ENCODE measurements around the gene CCT6A.
"Not testable (repeated sequence)": the region's sequence is repeated elsewhere in the genome, so short reads cannot be mapped to it uniquely, and the experiment has no call there.

Gene CCT6A

DNA sequence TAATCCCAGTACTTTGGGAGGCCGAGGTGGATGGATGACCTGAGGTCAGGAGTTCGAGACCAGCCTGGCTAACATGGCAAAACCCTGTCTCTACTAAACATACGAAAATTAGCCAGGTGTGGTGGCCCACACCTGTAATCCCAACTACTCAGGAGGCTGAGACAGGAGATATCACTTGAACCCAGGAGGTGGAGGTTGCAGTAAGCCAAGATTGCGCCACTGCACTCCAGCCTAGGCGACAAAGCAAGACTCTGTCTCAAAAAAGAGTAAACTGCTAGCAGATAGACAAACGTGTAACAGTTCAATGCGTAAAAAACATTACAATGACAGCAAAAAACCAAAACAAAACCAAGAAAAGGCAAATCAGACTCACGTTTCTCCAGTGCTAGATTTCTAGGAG lies 20.0 kb upstream of the CCT6A start:
- not testable (repeated sequence) for H3K27me3 ChIP-seq (ENCODE audit: insufficient read depth, low read length, poor library complexity); H3K79me2 ChIP-seq (ENCODE audit: control insufficient read depth, insufficient read depth, low read length); H3K9ac ChIP-seq (ENCODE audit: low read length); H2AK5ac ChIP-seq (ENCODE audit: low read length); H3K4me3 ChIP-seq (ENCODE audit: low read length); H2BK120ac ChIP-seq (ENCODE audit: low read depth, low read length); H3K36me3 ChIP-seq (ENCODE audit: control insufficient read depth, insufficient read depth, low read length); H3K23ac ChIP-seq (ENCODE audit: low read length); H2BK15ac ChIP-seq (replicated peaks; ENCODE audit: low read depth); H3K4ac ChIP-seq (ENCODE audit: low read depth, low read length); H2BK5ac ChIP-seq (ENCODE audit: low read length); H3K4me1 ChIP-seq (ENCODE audit: control insufficient read depth, low read depth, low read length); H4K8ac ChIP-seq (ENCODE audit: low read depth, low read length); H3K27ac ChIP-seq (ENCODE audit: low read depth, low read length); H3K79me1 ChIP-seq (ENCODE audit: low read length); DNase-seq; H4K5ac ChIP-seq (ENCODE audit: low read length); H3K18ac ChIP-seq (ENCODE audit: low read length)
- Histone ChIP-seq H3K4me2 (ENCODE audit: low read length) (peak overlapping the region; percentile 8), H3K56ac (ENCODE audit: low read length) (peak overlapping the region; percentile 34)
- WGBS (ENCODE audit: extremely low coverage, insufficient coverage, low lambda C conversion rate), result no CpG with 5 or more reads among the region's 8 CpGs

DNA sequence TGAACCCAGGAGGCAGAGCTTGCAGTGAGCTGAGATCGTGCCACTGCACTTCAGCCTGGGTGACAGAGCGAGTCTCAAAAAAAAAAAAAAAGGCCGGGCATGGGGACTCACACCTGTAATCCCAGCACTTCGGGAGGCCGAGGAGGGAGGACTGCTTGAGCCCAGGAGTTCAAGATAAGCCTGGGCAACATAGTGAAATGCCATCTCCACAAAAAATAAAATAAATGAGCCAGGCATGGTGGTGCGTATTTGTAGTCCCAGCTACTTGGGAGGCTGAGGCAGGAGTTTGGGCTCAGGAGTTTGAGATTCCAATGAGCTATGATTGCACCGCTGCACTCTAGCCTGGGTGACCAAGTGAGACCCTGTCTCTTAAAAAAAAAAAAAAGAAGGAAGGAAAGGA lies 19.0 kb upstream of the CCT6A start:
- not testable (repeated sequence) for DNase-seq; H3K4me3 ChIP-seq (ENCODE audit: low read length)
- no CpG with 5 or more reads among the region's 7 CpGs for WGBS (ENCODE audit: extremely low coverage, insufficient coverage, low lambda C conversion rate)

DNA sequence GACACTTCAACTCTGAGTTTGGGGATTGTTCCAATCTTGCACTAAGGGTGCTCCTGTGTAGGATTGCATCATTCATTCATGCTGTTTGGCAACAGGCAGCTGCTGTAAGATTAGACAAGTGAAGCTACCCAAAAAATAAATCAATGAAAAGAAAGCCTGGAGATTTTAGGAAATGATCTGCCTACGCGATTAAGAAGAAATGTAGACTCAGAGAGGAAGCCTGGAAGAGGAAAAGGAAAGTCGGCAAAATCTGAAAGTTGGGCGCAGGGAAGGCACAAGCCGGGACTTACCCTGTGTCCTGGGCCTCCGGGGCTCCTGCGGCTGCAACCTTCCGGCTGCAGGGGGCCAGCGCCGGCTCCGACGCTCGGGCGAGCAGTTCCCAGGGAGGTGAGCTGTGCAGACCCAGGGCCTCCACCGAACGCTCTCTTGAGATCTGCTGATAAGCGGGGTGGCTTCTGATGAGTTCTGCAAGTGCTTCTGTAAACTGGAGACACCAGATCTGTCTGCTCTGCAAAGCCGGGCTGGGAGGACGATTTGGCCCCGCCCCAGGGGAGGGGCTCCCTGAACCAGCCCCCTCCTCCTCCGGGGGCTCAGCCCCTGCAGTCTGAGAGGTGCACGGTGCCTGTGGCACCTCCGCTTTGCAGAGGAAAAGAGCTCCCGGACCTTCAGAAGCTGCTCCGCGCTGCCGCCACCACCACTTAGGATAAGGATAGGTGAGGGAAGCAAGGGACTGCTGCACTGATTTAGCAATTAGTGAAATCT lies 17.7 kb upstream of the CCT6A start:
- H3K79me1 ChIP-seq (ENCODE audit: low read length), result peaks cover 4% of the 10 kb centered on the region
- H3K4me3 ChIP-seq (ENCODE audit: low read length), result peak overlapping the region; percentile 38
- H3K4me1 ChIP-seq (ENCODE audit: control insufficient read depth, low read depth, low read length), result no peaks in the 10 kb centered on the region
- H3K27ac ChIP-seq (ENCODE audit: low read depth, low read length), result peak overlapping the region; percentile 88
- peak overlapping the region; percentile 81 for H3K56ac ChIP-seq (ENCODE audit: low read length)
- WGBS (ENCODE audit: extremely low coverage, insufficient coverage, low lambda C conversion rate), result no CpG with 5 or more reads among the region's 27 CpGs
- H2BK5ac ChIP-seq (ENCODE audit: low read length), result no peak overlapping the region
- H3K4ac ChIP-seq (ENCODE audit: low read depth, low read length), result no peak overlapping the region
- no peak overlapping the region for H2BK15ac ChIP-seq (replicated peaks; ENCODE audit: low read depth)
- no peak overlapping the region for H4K8ac ChIP-seq (ENCODE audit: low read depth, low read length)
- H3K36me3 ChIP-seq (ENCODE audit: control insufficient read depth, insufficient read depth, low read length), result peaks cover 2% of the 10 kb centered on the region
- peak; percentile 98 for DNase-seq
- H3K79me2 ChIP-seq (ENCODE audit: control insufficient read depth, insufficient read depth, low read length), result peaks cover 6% of the 10 kb centered on the region
- no peaks in the 10 kb centered on the region for H3K27me3 ChIP-seq (ENCODE audit: insufficient read depth, low read length, poor library complexity)
- no peak overlapping the region for H3K23ac ChIP-seq (ENCODE audit: low read length)
- H3K9ac ChIP-seq (ENCODE audit: low read length), result peak overlapping the region; percentile 68
- H4K5ac ChIP-seq (ENCODE audit: low read length), result no peak overlapping the region
- no peak overlapping the region for H2AK5ac ChIP-seq (ENCODE audit: low read length)
- peak overlapping the region; percentile 85 for H3K18ac ChIP-seq (ENCODE audit: low read length)
- H2BK120ac ChIP-seq (ENCODE audit: low read depth, low read length), result no peak overlapping the region
- peak overlapping the region; percentile 56 for H3K4me2 ChIP-seq (ENCODE audit: low read length)

More for the DNA sequence above, 19.0 kb upstream of the CCT6A start:
- H3K9ac ChIP-seq (ENCODE audit: low read length); H3K79me2 ChIP-seq (ENCODE audit: control insufficient read depth, insufficient read depth, low read length); H3K23ac ChIP-seq (ENCODE audit: low read length); H3K56ac ChIP-seq (ENCODE audit: low read length); H2AK5ac ChIP-seq (ENCODE audit: low read length); H3K4me2 ChIP-seq (ENCODE audit: low read length); H2BK120ac ChIP-seq (ENCODE audit: low read depth, low read length); H3K27ac ChIP-seq (ENCODE audit: low read depth, low read length); H3K79me1 ChIP-seq (ENCODE audit: low read length); H3K4ac ChIP-seq (ENCODE audit: low read depth, low read length); H2BK15ac ChIP-seq (replicated peaks; ENCODE audit: low read depth); H3K27me3 ChIP-seq (ENCODE audit: insufficient read depth, low read length, poor library complexity); H4K5ac ChIP-seq (ENCODE audit: low read length); H4K8ac ChIP-seq (ENCODE audit: low read depth, low read length); H3K18ac ChIP-seq (ENCODE audit: low read length); H2BK5ac ChIP-seq (ENCODE audit: low read length); H3K36me3 ChIP-seq (ENCODE audit: control insufficient read depth, insufficient read depth, low read length); H3K4me1 ChIP-seq (ENCODE audit: control insufficient read depth, low read depth, low read length): not testable (repeated sequence)

GRCh38 chr7:56040730-56041129 lies 10.8 kb upstream of the CCT6A start:
- no CpG with 5 or more reads among the region's 3 CpGs for WGBS (ENCODE audit: extremely low coverage, insufficient coverage, low lambda C conversion rate)
- Histone ChIP-seq H3K4me1 (ENCODE audit: control insufficient read depth, low read depth, low read length) (no peaks in the 10 kb centered on the region), H4K5ac (ENCODE audit: low read length) (no peak overlapping the region), H4K8ac (ENCODE audit: low read depth, low read length) (no peak overlapping the region), H3K23ac (ENCODE audit: low read length) (no peak overlapping the region), H2BK15ac (replicated peaks; ENCODE audit: low read depth) (no peak overlapping the region), H2AK5ac (ENCODE audit: low read length) (no peak overlapping the region), H2BK5ac (ENCODE audit: low read length) (no peak overlapping the region), H3K27me3 (ENCODE audit: insufficient read depth, low read length, poor library complexity) (peaks cover 2% of the 10 kb centered on the region), H3K36me3 (ENCODE audit: control insufficient read depth, insufficient read depth, low read length) (no peaks in the 10 kb centered on the region), H3K4me2 (ENCODE audit: low read length) (no peak overlapping the region), H2BK120ac (ENCODE audit: low read depth, low read length) (no peak overlapping the region), H3K4me3 (ENCODE audit: low read length) (no peak overlapping the region), H3K9ac (ENCODE audit: low read length) (no peak overlapping the region), H3K79me1 (ENCODE audit: low read length) (no peaks in the 10 kb centered on the region), H3K79me2 (ENCODE audit: control insufficient read depth, insufficient read depth, low read length) (no peaks in the 10 kb centered on the region), H3K27ac (ENCODE audit: low read depth, low read length) (no peak overlapping the region), H3K4ac (ENCODE audit: low read depth, low read length) (no peak overlapping the region), H3K18ac (ENCODE audit: low read length) (no peak overlapping the region), H3K56ac (ENCODE audit: low read length) (no peak overlapping the region)
- DNase-seq, result no peak

GRCh38 chr7:56045758-56046157 lies 5.8 kb upstream of the CCT6A start:
- H3K36me3 ChIP-seq (ENCODE audit: control insufficient read depth, insufficient read depth, low read length); DNase-seq; H2BK120ac ChIP-seq (ENCODE audit: low read depth, low read length); H3K27me3 ChIP-seq (ENCODE audit: insufficient read depth, low read length, poor library complexity); H3K4me1 ChIP-seq (ENCODE audit: control insufficient read depth, low read depth, low read length); H2AK5ac ChIP-seq (ENCODE audit: low read length); H3K23ac ChIP-seq (ENCODE audit: low read length); H4K5ac ChIP-seq (ENCODE audit: low read length); H3K56ac ChIP-seq (ENCODE audit: low read length); H3K4me2 ChIP-seq (ENCODE audit: low read length); H3K18ac ChIP-seq (ENCODE audit: low read length); H3K79me2 ChIP-seq (ENCODE audit: control insufficient read depth, insufficient read depth, low read length); H3K4me3 ChIP-seq (ENCODE audit: low read length); H3K4ac ChIP-seq (ENCODE audit: low read depth, low read length); H4K8ac ChIP-seq (ENCODE audit: low read depth, low read length); H3K27ac ChIP-seq (ENCODE audit: low read depth, low read length); H2BK15ac ChIP-seq (replicated peaks; ENCODE audit: low read depth); H2BK5ac ChIP-seq (ENCODE audit: low read length); H3K79me1 ChIP-seq (ENCODE audit: low read length); H3K9ac ChIP-seq (ENCODE audit: low read length): not testable (repeated sequence)
- no CpG with 5 or more reads among the region's 2 CpGs for WGBS (ENCODE audit: extremely low coverage, insufficient coverage, low lambda C conversion rate)
